Middle frontal gyrus (tissue), 1 donor: ENCODE measurements around the gene SIPA1L2.

Source experiments
- DNase-seq: peaks from one replicate; pipeline ENCODE4 v3.0.0-alpha.2; 2015; ENCODE audit warnings: low spot score; ENCODE audit errors: extremely low spot score

The SIPA1L2 gene

DNA sequence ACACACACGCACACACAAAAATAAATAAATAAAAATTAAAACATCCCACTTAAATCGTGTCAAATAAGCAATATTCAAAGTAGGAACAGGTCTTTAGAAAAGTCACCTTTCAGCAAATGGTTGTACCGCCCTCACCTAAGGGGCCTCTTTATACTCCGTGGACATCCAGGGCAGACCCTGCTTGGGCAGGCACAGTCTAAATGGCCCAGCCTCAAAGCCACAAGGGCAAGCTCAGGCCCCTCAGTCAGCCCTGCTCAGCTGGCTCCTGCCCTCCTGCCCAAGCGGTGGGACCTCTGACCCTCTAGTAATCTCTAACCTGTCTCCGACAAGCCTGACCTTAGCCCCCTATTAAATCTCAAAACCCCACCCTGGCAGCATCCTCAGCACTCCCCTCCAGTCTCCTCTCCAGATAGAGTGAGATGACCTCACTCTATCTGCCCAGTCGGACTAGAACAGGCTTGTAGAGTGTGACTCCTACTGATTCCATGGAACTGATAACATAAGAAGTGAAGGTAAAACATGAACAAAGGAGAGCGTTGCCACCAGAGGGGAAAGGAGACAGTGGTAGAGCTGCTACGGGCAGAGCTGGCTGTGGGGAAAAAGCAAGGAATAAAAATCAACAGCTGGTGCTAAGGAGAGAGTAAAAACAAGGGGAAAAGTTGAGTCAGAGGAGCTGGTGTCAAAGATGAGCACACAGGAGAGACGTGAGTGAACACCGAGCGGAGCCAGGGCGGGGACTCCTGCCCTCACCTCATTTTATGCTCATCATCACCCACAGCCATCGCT lies 36.0 kb downstream of the SIPA1L2 start:
- DNase-seq, result no peak

- DNase-seq, result no peak
Observed at GRCh38 chr1:232591344-232591743, 38.6 kb downstream of the SIPA1L2 start.

DNA sequence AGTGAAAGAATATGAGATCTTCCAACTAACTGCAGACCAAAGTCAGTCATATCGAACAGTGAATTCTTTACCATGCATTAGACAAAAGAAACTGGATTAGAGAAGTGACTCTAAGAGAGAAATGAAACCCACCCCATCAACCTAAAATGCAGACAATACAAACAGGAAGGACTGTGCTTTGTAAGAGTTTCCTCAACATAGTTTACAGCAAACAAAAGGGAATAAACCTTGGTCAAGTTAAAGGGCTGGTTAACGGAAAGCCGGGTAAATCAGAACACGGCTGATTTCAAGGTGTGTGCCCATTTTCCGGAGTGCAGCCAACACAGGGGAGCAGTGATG lies 39.2 kb downstream of the SIPA1L2 start:
- no peak for DNase-seq

DNA sequence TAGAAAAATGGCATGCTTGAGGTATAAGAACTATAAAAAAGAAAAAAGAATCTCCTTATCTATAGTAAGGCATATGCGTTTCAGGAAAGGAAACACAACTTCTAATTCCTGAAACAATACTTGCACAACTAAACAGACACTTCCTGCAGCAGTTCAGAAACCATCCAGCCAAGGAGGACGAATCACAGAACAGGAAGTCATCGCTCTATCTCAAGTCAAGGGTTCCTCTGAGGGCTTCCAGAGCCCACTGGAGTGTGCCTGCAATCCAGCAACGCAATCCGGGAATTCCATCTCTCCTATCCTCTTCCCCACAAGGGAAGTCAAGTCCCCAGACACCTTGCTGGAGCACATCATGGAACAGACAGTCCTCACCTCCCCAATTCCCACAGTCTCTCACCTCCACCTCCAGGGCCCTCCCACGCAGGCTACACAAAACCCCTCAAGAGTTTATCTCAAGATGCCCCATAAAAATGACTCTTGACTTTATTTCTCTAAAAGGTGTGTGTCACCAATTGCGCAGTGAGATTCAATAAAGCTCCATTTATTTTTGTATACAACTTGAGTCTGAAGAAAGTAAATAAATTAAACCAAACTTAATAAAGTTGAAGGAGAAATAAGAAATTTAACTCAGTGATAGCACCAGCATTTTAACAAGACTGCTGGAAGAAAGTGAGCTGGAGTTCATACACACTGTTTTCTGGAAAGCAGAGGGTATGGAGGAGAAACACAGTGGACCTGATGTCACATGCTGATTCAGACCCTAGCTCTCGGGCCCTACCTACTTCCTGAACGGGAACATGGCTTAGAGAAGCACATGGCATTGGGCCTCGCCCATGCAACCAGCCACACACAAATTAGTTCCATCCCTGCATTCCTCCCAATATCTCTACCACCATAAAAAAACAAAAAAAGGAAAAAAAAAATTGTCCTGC lies 39.9 kb downstream of the SIPA1L2 start:
- no peak for DNase-seq

DNA sequence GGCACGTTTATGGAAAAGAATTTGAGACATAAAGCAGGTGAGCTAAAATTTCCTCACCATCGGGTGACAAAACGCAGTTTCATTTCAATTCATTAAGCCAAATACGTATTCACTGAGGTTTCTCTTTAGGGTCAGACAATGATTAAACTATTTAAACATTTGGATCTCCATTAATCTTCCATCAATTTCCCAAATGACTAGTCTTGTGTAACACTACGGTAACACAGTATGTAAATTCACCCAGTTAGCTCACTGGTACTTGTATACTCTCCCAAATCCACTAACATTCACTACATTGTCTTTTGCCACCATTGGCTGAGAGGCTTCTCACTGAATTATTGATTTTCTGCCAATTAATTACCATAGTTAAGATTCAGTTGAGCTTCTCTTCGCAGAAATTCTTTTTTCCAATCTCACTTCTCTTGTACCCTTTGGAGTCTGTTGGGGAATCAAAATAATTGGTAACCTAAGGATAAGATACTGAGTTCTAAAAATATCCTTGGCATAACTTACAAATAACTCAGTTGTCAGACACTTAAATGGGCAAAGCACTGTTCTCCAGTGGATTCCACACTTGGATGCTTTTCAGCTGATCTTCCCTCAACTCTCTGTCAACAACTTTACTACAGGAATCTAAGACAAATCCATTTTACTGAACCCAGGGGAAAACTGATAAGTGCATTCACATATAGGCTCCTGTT lies 40.7 kb downstream of the SIPA1L2 start:
- no peak for DNase-seq

DNA sequence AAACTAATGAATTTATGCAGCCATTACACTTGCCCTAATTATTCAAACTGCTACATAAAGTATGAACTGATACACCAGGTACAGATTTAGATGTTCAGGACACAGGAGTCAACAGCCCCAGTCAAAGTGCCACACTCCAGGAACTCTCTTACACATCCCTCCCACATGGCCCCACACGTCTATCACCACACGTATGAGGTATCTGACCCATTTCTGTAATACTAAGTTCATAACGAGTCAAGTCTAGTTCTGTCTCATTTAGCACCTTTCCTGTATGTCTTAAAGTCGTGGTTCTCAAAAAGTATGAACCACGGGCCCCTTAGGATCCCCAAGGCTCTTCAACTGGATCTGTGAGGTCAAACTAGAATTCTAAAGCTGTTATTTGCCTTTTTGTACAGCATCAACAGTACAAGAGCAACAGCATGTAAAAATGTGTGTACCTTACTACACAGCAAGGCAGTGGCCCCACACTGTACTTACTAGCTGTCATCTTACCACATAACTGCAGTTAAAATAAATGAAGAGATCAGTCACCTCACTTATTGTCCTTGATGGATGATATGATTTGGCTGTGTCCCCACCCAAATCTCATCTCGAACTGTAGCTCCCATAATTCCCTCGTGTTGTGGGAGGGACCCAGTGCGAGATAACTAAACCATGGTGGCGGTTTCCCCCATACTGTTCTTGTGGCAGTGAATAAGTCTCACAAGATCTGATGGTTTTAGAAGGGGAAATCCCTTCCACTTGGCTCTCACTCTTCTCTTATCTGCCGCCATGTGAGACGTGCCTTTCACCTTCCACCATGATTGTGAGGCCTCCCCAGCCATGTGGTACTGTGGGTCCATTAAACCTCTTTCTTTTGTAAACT lies 42.6 kb downstream of the SIPA1L2 start:
- no peak for DNase-seq

DNA sequence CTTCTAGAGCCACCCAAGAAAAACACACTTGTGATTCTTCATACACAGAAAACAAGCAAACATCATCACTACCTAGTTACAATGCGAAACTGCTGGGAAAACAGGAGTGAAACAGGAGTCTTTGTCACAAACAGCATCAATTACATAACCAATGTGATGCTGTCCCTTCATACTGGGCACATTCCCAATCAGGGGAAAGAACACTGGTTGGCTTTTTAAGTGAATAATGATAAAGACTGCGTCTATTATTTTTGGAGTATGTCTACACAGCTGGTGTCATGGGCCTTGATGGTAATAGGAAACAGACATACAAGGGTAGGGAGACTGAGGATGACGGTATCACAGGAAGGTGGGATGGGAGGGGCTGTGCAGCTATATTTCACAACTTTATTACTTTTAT lies 43.3 kb downstream of the SIPA1L2 start:
- no peak for DNase-seq

- DNase-seq, result no peak
Observed at GRCh38 chr1:232585486-232585885, 44.4 kb downstream of the SIPA1L2 start.

GRCh38 chr1:232581932-232582331 lies 48.0 kb downstream of the SIPA1L2 start:
- DNase-seq, result no peak
